ENCODE data around the gene KDM4B.

The KDM4B gene

DNA sequence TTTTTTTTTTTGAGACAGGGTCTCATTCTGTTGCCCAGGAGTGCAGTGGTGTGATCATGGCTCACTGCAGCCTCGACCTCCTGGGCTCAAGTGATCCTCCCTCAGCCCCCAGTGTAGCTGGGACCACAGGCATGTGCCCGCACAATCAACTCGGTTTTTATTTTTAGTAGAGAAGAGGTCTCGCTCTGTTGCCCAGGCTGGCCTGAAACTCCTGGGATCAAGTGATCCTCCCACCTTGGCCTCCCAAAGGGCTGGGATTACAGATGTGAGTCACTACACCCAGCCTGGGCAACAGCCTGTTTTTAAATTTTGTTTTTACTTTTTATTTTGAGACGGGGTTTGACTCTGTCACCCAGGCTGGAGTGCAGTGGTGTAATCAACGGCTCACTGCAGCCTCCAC, 2.3 kb upstream of the KDM4B start:
- peaks cover 3 to 28% (median 6%) of the 10 kb centered on the region in 4 experiments for H3K36me3 ChIP-seq (ENCODE audit: control insufficient read depth in 4 of 4, insufficient read depth in 4 of 4, low read length in 3 of 4)
- CTCF ChIA-PET: no interaction called here
- H3K27ac ChIP-seq (ENCODE audit: insufficient read depth in 1 of 2, low read depth in 1 of 2, low read length in 2 of 2, poor library complexity in 1 of 2, severe bottlenecking in 2 of 2): no peak overlapping the region
- H3K9me3 ChIP-seq (ENCODE audit: control extremely low read depth in 1 of 5, control insufficient read depth in 4 of 5, insufficient read depth in 2 of 5, low read depth in 1 of 5, low read length in 4 of 5): no peaks in the 10 kb centered on the region
- WGBS (ENCODE audit: insufficient coverage): 96% methylated on average over 4 of the region's 6 CpGs
- H3K27me3 ChIP-seq (replicated peaks in 2 of 5; ENCODE audit: control insufficient read depth in 4 of 5, insufficient read depth in 5 of 5, low read length in 4 of 5): no peaks in the 10 kb centered on the region
- H3K4me3 ChIP-seq (ENCODE audit: control insufficient read depth in 1 of 7, extremely low read depth in 1 of 7, insufficient read depth in 4 of 7, low read depth in 2 of 7, low read length in 6 of 7): no peak overlapping the region
- peaks cover 0 to 28% (median 23%) of the 10 kb centered on the region in 4 experiments for H3K4me1 ChIP-seq (ENCODE audit: control extremely low read depth in 1 of 4, control insufficient read depth in 4 of 4, insufficient read depth in 4 of 4, low read length in 3 of 4)
- POLR2A ChIA-PET: no interaction called here
- no peak for DNase-seq

DNA sequence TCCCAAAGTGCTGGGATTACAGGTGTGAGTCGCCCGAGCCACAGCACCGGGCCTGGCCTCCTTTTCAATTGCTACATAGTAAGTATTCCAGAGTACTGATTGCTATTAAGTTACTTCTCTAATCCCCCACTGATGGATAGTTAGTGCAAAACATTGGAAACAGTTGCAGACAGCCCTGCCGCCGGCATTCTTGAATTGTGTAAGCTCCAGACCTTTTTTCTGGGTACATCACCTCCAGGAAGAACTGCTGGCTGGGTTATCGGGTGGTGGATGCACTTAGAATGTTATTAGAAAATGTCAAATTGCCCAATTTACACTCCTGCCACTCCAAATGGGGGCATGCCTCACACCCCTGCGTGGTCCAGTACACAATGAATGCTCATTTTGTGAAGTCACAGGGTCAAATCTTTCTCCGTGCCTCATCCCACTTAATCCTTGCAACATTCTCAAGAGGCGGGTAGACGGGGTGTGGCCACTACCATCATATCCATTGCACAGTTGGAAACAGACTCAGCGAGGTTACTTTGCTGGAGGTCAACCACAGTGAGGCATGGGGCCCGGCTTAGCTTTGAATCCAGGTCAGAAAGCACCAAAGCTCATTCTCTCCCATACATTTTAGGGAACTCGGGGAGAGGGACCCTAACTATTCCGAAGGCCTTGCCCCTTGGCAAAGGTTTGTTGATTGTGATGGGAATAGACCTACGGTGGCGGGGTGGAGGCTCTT, 1.0 kb upstream of the KDM4B start:
- no peak for DNase-seq
- Histone ChIP-seq H3K36me3 (ENCODE audit: control insufficient read depth in 4 of 4, insufficient read depth in 4 of 4, low read length in 3 of 4) (peaks cover 0 to 18% (median 1%) of the 10 kb centered on the region in 4 experiments), H3K4me1 (ENCODE audit: control extremely low read depth in 1 of 4, control insufficient read depth in 4 of 4, insufficient read depth in 4 of 4, low read length in 3 of 4) (peaks cover 0 to 29% (median 24%) of the 10 kb centered on the region in 4 experiments), H3K27ac (ENCODE audit: insufficient read depth in 1 of 2, low read depth in 1 of 2, low read length in 2 of 2, poor library complexity in 1 of 2, severe bottlenecking in 2 of 2) (peak overlapping the region in 1 of 2 experiments; percentile 56), H3K27me3 (replicated peaks in 2 of 5; ENCODE audit: control insufficient read depth in 4 of 5, insufficient read depth in 5 of 5, low read length in 4 of 5) (no peaks in the 10 kb centered on the region), H3K4me3 (ENCODE audit: control insufficient read depth in 1 of 7, extremely low read depth in 1 of 7, insufficient read depth in 4 of 7, low read depth in 2 of 7, low read length in 6 of 7) (peak overlapping the region; percentile 15 to 73 (median 58)), H3K9me3 (ENCODE audit: control extremely low read depth in 1 of 5, control insufficient read depth in 4 of 5, insufficient read depth in 2 of 5, low read depth in 1 of 5, low read length in 4 of 5) (no peaks in the 10 kb centered on the region)
- POLR2A ChIA-PET: interaction anchor here (1.1 to 1.7 kb wide), 3 partner anchors 13 to 618 kb away, joined by 3 to 9 read pairs (median 3); no protein-coding TSS in a partner anchor
- 90% methylated on average over 10 of the region's 16 CpGs for WGBS (ENCODE audit: insufficient coverage)
- CTCF ChIA-PET: interaction anchor here (0.6 to 1.3 kb wide), 5 partner anchors 18 to 975 kb away, joined by 3 to 4 read pairs (median 4); no protein-coding TSS in a partner anchor

- peak overlapping the region in 1 of 2 experiments; percentile 70 for H3K27ac ChIP-seq (ENCODE audit: insufficient read depth in 1 of 2, low read depth in 1 of 2, low read length in 2 of 2, poor library complexity in 1 of 2, severe bottlenecking in 2 of 2)
- CTCF ChIA-PET: interaction anchor here (0.9 to 1.3 kb wide), 5 partner anchors 10 to 57 kb away, joined by 3 to 4 read pairs (median 4); no protein-coding TSS in a partner anchor
- 0% methylated on average over 38 of the region's 54 CpGs for WGBS (ENCODE audit: insufficient coverage)
Observed at GRCh38 chr19:4969292-4969771, 419 bp downstream of the KDM4B start.

GRCh38 chr19:4969772-4970531, 1.0 kb downstream of the KDM4B start:
- Histone ChIP-seq H3K27ac (ENCODE audit: insufficient read depth in 1 of 2, low read depth in 1 of 2, low read length in 2 of 2, poor library complexity in 1 of 2, severe bottlenecking in 2 of 2) (peak overlapping the region in 1 of 2 experiments; percentile 70), H3K9me3 (ENCODE audit: control extremely low read depth in 1 of 5, control insufficient read depth in 4 of 5, insufficient read depth in 2 of 5, low read depth in 1 of 5, low read length in 4 of 5) (no peaks in the 10 kb centered on the region), H3K4me1 (ENCODE audit: control extremely low read depth in 1 of 4, control insufficient read depth in 4 of 4, insufficient read depth in 4 of 4, low read length in 3 of 4) (peaks cover 0 to 34% (median 26%) of the 10 kb centered on the region in 4 experiments), H3K27me3 (replicated peaks in 2 of 5; ENCODE audit: control insufficient read depth in 4 of 5, insufficient read depth in 5 of 5, low read length in 4 of 5) (no peaks in the 10 kb centered on the region), H3K4me3 (ENCODE audit: control insufficient read depth in 1 of 7, extremely low read depth in 1 of 7, insufficient read depth in 4 of 7, low read depth in 2 of 7, low read length in 6 of 7) (peak overlapping the region; percentile 33 to 89 (median 67)), H3K36me3 (ENCODE audit: control insufficient read depth in 4 of 4, insufficient read depth in 4 of 4, low read length in 3 of 4) (peaks cover 0 to 3% (median 0%) of the 10 kb centered on the region in 4 experiments)
- POLR2A ChIA-PET: interaction anchor here (0.8 to 1.4 kb wide), 2 partner anchors 10 to 54 kb away, joined by 3 to 4 read pairs; no protein-coding TSS in a partner anchor
- CTCF ChIA-PET: interaction anchor here (1.0 to 2.0 kb wide), 3 partner anchors 9 to 61 kb away, joined by 4 to 8 read pairs (median 4); no protein-coding TSS in a partner anchor
- peak in 2 of 3 donors; percentile 42 to 44 for DNase-seq
- WGBS (ENCODE audit: insufficient coverage): 10% methylated on average over 21 of the region's 25 CpGs

More at GRCh38 chr19:4969292-4969771, 419 bp downstream of the KDM4B start:
- H3K27me3 ChIP-seq (replicated peaks in 2 of 5; ENCODE audit: control insufficient read depth in 4 of 5, insufficient read depth in 5 of 5, low read length in 4 of 5): no peaks in the 10 kb centered on the region
- H3K4me3 ChIP-seq (ENCODE audit: control insufficient read depth in 1 of 7, extremely low read depth in 1 of 7, insufficient read depth in 4 of 7, low read depth in 2 of 7, low read length in 6 of 7): peak overlapping the region; percentile 33 to 89 (median 67)
- POLR2A ChIA-PET: interaction anchor here (1.2 to 1.4 kb wide), 2 partner anchors 10 to 616 kb away, joined by 3 to 4 read pairs; no protein-coding TSS in a partner anchor
- DNase-seq: no peak
- H3K4me1 ChIP-seq (ENCODE audit: control extremely low read depth in 1 of 4, control insufficient read depth in 4 of 4, insufficient read depth in 4 of 4, low read length in 3 of 4): peaks cover 0 to 29% (median 24%) of the 10 kb centered on the region in 4 experiments
- H3K36me3 ChIP-seq (ENCODE audit: control insufficient read depth in 4 of 4, insufficient read depth in 4 of 4, low read length in 3 of 4): peaks cover 0 to 9% (median 0%) of the 10 kb centered on the region in 4 experiments
- H3K9me3 ChIP-seq (ENCODE audit: control extremely low read depth in 1 of 5, control insufficient read depth in 4 of 5, insufficient read depth in 2 of 5, low read depth in 1 of 5, low read length in 4 of 5): no peaks in the 10 kb centered on the region

DNA sequence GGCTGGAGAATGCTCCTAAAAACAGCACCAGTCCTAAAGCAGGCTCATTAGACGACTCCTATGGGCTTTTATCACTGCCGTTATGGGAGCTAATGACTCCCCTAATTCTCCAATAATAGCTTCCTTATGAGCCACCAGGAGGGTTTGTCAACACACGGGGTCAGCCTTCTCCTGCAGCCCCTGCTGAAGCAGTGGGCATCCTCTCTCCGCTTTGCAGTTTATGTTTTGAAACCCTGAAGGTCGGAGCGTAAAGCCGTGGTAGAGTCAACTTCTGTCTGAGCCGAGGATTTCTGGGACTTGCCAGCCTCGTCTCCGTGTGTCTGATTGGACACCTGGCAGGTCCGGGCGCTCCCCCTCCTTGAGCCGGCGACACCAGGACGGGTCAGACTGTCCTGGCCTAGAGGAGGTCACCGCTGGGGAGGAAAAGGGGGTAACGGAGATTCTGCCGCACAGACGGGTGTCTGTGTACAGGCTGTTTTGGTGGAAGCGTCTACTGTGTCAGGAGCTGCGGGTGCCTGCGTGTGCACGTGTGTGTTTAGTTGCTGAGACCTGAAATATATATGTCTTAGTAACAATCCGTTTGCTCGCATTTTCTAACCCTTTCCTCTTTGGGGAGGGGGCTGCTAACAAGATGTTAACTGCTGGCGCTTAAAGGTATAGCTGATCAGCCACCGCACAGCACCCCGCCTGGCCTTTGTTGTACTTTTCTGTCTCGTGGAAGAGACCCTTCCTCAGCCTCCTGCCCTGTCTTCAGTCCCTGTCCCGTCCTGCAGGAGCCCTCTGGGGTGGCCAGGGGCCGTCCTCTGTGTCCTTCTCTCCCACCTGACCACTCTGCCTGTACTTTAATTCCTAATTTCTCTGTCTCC, 1.9 kb downstream of the KDM4B start:
- peak overlapping the region in 1 of 2 experiments; percentile 70 for H3K27ac ChIP-seq (ENCODE audit: insufficient read depth in 1 of 2, low read depth in 1 of 2, low read length in 2 of 2, poor library complexity in 1 of 2, severe bottlenecking in 2 of 2)
- H3K27me3 ChIP-seq (replicated peaks in 2 of 5; ENCODE audit: control insufficient read depth in 4 of 5, insufficient read depth in 5 of 5, low read length in 4 of 5): no peaks in the 10 kb centered on the region
- H3K4me3 ChIP-seq (ENCODE audit: control insufficient read depth in 1 of 7, extremely low read depth in 1 of 7, insufficient read depth in 4 of 7, low read depth in 2 of 7, low read length in 6 of 7): peak overlapping the region in 6 of 7 experiments; percentile 44 to 89 (median 72)
- H3K36me3 ChIP-seq (ENCODE audit: control insufficient read depth in 4 of 4, insufficient read depth in 4 of 4, low read length in 3 of 4): no peaks in the 10 kb centered on the region
- DNase-seq: no peak
- H3K4me1 ChIP-seq (ENCODE audit: control extremely low read depth in 1 of 4, control insufficient read depth in 4 of 4, insufficient read depth in 4 of 4, low read length in 3 of 4): peaks cover 0 to 43% (median 31%) of the 10 kb centered on the region in 4 experiments
- 43% methylated on average over 30 of the region's 31 CpGs for WGBS (ENCODE audit: insufficient coverage)
- ChIA-PET POLR2A (interaction anchor here (0.7 to 0.8 kb wide), 2 partner anchors 54 to 55 kb away, joined by 3 read pairs; no protein-coding TSS in a partner anchor), CTCF (interaction anchor here (0.7 to 2.0 kb wide), 4 partner anchors 10 to 60 kb away, joined by 3 to 8 read pairs (median 4); no protein-coding TSS in a partner anchor)
- no peaks in the 10 kb centered on the region for H3K9me3 ChIP-seq (ENCODE audit: control extremely low read depth in 1 of 5, control insufficient read depth in 4 of 5, insufficient read depth in 2 of 5, low read depth in 1 of 5, low read length in 4 of 5)

DNA sequence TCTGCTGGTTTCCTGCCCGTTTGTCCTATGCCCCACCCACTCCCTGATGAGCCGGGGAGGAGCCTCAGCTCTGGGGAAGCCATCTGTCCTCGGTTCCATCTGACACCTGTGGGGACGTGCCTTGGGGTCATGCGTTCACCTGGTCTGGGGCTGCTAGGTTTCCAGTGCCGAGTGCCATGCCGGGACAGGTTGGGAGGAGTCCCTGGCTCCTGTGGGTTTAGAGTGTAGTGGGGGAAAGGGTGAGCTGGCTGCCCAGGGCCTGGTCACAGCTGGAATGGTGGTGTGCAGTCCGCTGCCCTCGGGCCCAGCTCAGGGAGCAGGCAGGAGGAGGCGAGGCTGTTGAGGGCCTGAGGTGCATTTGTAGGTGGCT, 2.5 kb downstream of the KDM4B start:
- H3K4me3 ChIP-seq (ENCODE audit: control insufficient read depth in 1 of 7, extremely low read depth in 1 of 7, insufficient read depth in 4 of 7, low read depth in 2 of 7, low read length in 6 of 7): peak overlapping the region in 5 of 7 experiments; percentile 44 to 89 (median 76)
- CTCF ChIA-PET: interaction anchor here (0.5 to 2.0 kb wide), 5 partner anchors 9 to 98 kb away, joined by 3 to 8 read pairs (median 3); no protein-coding TSS in a partner anchor
- WGBS (ENCODE audit: insufficient coverage): 56% methylated on average over 10 of the region's 10 CpGs
- H3K36me3 ChIP-seq (ENCODE audit: control insufficient read depth in 4 of 4, insufficient read depth in 4 of 4, low read length in 3 of 4): no peaks in the 10 kb centered on the region
- no peak overlapping the region for H3K27ac ChIP-seq (ENCODE audit: insufficient read depth in 1 of 2, low read depth in 1 of 2, low read length in 2 of 2, poor library complexity in 1 of 2, severe bottlenecking in 2 of 2)
- H3K9me3 ChIP-seq (ENCODE audit: control extremely low read depth in 1 of 5, control insufficient read depth in 4 of 5, insufficient read depth in 2 of 5, low read depth in 1 of 5, low read length in 4 of 5): no peaks in the 10 kb centered on the region
- POLR2A ChIA-PET: interaction anchor here (0.6 to 0.7 kb wide), 2 partner anchors 55 to 139 kb away, joined by 3 to 5 read pairs; no protein-coding TSS in a partner anchor
- no peak for DNase-seq
- H3K27me3 ChIP-seq (replicated peaks in 2 of 5; ENCODE audit: control insufficient read depth in 4 of 5, insufficient read depth in 5 of 5, low read length in 4 of 5): no peaks in the 10 kb centered on the region
- H3K4me1 ChIP-seq (ENCODE audit: control extremely low read depth in 1 of 4, control insufficient read depth in 4 of 4, insufficient read depth in 4 of 4, low read length in 3 of 4): peaks cover 0 to 47% (median 36%) of the 10 kb centered on the region in 4 experiments

Measured in common myeloid progenitor, CD34-positive (primary cell).